SKM-1 (cell line): ENCODE measurements around the gene RASIP1.
A peak's percentile ranks its signal among the peaks of the same experiment; 100 is the strongest.

Experiments
- DNase-seq: peaks from one replicate; lab custom pipeline; 2025; ENCODE audit not compliant: unreplicated experiment; lab: John Stamatoyannopoulos, UW

Gene RASIP1

DNA sequence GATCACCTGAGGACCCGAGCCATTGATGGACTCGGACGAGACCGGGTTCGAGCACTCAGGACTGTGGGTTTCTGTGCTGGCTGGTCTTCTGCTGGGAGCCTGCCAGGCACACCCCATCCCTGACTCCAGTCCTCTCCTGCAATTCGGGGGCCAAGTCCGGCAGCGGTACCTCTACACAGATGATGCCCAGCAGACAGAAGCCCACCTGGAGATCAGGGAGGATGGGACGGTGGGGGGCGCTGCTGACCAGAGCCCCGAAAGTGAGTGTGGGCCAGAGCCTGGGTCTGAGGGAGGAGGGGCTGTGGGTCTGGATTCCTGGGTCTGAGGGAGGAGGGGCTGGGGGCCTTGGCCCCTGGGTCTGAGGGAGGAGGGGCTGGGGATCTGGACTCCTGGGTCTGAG, 15.8 kb upstream of the RASIP1 start:
- no peak for DNase-seq

DNA sequence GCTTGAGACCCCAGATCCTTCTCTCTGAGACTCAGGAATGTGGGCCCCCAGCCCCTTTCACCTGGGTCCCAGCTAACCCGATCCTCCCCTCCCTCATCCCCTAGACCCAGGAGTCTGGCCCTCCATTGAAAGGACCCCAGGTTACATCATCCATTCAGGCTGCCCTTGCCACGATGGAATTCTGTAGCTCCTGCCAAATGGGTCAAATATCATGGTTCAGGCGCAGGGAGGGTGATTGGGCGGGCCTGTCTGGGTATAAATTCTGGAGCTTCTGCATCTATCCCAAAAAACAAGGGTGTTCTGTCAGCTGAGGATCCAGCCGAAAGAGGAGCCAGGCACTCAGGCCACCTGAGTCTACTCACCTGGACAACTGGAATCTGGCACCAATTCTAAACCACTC, 15.4 kb upstream of the RASIP1 start:
- no peak for DNase-seq

DNA sequence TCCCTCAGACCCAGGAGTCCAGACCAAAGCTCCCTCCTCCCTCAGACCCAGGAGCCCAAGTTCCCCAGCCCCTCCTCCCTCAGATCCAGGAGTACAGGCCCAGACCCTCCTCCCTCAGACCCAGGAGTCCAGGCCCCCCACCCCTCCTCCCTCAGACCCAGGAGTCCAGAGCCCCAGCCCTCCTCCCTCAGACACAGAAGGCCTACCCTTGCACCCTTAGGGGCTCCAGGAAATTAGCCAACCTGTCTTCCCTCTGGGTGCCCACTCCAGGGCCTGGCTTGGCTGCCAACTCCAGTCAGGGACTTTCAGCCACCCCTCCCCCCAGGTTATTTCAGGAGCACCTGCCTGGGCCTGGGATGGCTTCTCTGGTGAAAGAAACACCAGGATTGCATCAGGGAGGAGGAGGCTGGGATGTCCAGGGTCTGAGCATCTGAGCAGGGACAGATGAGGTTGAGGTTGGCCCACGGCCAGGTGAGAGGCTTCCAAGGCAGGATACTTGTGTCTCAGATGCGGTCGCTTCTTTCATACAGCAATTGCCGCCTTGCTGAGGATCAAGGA, 14.8 kb upstream of the RASIP1 start, which contains the start of gene FGF21:
Gene FGF21 (plus strand): TSS at position 441 of the 558 bp plus-strand sequence. CDS start 713 bp downstream, outside the sequence.
- no peak for DNase-seq

DNA sequence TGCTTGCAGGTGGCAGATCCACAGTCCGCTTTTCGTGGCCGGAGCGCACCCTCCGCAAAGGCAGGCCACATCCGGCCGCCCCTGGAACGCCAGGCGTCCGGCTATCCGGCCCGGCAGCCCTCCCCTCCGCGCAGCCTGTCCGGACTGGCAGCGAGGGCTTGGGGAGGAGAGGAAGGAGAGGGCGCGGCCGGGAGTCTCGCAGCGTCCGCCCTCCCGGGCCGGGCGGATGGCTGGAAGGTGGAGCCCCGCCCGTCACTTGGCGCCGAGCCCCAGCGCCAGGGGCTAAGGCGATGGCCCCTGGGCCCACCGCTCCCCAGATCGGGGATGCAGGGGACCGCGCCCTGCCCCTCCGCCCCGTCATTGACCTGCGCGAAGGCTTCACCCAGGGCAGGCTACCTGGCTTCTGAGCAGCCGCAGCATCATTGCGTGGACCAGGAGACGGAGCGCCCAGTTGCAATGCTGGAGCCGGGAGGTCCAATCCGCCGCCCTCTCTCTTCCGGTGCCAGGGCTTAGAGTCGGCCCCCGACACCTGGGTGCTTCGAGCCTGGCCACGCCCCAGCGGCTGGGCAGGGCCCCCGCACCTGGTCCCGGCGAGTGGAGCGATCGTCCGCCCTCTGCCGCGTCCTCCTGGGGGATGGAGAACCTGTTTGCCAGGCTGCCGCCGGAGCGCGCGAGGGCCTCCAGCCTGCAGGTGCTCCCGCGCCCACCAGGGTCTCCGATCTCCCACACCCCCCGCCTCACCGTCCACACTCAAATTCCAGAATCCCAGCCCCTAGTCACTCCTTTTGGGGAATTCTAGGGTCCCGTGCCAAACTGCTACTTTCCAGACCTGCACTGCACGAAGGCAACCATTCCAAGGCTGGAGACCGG, 12.3 kb upstream of the RASIP1 start, which contains the start of gene FUT1:
Gene FUT1 (minus strand): TSS at position 146 of the 870 bp plus-strand sequence. CDS start 1,360 bp downstream, outside the sequence.
- DNase-seq = no peak

DNA sequence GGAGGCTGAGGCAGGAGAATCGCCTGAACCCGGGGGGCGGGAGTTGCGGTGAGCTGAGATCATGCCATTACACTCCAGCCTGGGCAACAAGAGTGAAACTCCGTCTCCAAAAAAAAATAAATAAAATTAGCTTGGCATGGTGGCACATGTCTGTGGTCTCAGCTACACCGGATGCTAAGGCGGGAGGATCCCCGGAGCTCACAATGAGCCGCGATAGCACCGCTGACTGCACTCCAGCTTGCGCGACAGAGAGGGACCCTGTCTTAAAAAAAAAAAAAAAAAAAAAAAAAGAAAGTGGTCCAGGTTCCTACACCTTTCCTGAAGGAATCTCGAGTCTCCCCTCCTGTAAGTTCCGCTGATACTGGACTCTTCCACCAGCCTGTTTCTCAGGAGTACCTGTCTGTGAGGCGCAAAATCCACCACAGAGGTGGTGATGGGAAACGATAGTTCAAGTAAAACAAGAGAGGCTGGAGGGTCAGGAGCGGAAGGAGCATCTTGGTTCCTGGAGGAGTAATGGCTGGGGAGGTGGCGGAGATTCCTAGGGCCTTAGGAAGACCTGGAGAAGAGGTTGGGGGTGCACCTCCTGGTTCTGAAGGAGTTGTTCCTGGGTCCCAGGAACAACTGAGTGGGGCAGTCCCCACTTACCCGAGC, 11.6 kb upstream of the RASIP1 start:
- DNase-seq = no peak

DNA sequence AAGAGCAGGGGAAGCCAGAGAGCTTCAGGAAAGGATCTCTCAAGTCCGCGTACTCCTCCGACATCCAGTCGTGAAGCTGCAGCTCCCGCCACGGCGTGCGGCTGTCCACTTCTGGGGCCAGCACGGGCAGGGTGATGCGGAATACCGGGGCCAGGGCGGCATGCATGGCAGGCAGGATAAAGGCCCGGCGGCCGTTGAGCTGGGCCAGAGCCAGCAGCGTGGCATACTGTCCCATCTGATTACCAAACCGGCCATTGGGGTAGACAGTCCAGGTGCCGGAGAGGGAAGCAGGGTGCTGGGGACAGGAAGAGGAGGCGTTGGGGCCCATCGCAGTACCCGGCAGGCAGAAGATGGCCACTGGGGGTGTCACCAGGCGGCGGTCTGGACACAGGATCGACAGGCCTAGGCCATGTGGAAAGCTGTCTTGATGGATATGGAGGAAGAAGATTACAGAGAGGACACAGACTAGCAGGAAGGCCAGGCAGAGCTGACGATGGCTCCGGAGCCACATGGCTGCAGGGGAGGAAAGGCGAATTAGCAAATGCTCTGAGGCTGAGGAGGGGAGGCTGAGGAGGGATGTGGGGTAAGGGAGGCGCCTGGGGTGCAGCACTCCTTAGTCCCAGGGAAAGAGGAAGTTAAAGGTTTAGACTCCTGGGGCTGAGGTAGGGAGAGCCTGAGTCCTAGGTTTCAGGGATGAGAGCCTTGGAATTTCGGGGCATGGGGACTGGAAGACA, 10.5 kb upstream of the RASIP1 start:
- DNase-seq = no peak

DNA sequence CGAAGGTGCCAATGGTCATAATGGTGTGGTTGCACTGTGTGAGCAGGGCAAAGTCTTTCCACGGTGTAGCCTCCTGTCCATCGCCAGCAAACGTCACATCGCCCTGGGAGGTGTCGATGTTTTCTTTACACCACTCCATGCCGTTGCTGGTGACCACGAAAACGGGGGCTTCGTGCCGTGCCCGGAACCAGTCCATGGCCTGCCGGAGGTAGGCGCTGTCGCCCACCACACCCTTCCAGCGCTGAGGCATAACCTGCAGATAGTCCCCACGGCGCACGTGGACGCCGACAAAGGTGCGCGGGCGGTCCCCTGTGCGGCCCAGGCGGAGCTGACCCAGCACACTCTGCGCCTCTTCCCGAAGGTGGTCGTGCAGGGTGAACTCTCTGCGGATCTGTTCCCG, 9.9 kb upstream of the RASIP1 start:
- no peak for DNase-seq

DNA sequence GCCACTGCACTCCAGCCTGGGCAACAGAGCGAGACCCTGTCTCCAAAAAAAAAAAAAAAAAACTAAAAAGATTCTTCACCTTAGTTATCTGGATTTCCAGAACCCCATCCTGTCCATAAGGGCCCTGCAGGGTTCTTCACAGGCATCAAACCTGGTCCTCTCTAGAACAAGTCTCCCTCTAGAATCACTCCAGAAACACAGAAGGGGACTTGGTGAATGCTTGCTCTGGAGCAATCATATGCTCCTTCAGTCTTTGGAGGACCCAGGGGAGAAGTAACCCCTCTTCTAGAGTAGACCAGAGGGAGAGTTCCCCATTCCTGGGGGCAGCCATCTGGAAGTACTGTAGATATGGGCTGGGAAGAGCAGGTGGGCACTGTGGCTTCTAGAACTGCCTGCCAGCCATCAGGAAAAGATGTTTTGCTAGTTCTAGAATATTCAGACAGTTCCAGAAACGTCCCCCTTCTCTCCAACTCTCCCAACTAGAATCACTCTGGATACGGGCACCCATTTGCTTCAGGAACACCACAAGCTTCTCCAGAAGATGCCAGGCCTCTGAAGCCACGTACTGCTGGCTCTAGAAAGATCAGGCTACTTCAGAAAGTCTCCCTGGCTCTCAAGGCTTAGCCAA, 9.3 kb upstream of the RASIP1 start:
- DNase-seq = no peak

DNA sequence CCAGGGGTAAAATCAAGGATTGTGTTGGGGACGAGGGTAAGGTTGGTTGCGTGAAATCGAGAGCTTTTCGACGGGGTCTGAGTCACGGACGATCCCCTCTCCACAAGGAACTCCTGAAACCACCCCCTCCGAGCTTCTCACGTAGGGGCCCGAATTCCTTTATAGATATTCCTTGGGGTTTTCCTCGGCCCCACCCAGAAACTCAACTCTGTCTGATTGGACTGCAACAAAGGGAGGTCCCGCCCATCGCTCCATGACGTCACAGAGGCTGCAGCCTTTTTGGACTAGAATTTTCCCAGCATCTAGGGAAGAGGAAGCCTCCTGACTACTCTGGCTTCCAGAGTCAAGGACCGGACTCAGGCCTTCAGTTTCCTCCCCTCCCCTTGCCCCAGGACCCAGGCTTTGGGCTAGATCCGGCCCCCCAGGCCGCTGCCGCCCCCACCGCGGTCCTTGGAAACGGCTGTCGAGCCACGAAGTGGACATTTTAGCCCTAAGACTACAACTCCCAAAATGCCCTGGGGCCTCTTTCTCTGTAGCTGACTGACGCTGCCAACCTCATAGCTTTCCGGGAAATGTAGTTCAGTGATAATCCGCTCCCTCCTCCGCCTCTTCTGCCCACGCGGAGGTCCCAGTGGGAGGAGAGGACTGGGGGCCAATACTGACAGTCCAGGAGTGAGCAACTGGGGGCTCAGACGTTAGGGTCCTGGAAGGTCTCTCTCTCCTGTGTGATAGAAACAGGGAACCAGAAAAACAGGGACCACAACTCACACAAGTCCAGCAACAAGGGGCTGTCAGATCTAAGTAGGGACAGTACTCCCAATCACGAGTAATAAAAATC, 6.5 kb upstream of the RASIP1 start, which contains the start of gene IZUMO1:
Gene IZUMO1 (minus strand): TSS at position 172 of the 838 bp plus-strand sequence. CDS start 1,050 bp downstream, outside the sequence.
- peak; percentile 4 for DNase-seq

DNA sequence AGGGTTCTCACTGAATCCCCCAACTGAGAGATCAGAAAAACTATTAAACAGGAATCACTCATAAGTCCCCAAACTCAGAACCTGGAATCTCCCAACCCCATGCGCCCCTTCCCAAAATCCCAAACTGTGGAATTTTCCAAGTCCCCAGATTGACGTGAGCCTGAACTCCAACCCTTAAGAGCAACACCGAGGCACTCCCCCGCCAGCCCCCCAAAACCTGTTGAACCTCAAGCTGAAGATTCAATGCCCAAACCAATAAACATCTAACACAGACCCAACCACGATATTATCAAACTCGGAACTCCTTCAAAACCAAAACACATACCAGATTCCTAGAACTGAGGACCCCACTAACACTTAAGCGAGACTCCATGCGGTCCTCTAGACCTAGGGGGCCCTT, 5.7 kb upstream of the RASIP1 start:
- DNase-seq = no peak

DNA sequence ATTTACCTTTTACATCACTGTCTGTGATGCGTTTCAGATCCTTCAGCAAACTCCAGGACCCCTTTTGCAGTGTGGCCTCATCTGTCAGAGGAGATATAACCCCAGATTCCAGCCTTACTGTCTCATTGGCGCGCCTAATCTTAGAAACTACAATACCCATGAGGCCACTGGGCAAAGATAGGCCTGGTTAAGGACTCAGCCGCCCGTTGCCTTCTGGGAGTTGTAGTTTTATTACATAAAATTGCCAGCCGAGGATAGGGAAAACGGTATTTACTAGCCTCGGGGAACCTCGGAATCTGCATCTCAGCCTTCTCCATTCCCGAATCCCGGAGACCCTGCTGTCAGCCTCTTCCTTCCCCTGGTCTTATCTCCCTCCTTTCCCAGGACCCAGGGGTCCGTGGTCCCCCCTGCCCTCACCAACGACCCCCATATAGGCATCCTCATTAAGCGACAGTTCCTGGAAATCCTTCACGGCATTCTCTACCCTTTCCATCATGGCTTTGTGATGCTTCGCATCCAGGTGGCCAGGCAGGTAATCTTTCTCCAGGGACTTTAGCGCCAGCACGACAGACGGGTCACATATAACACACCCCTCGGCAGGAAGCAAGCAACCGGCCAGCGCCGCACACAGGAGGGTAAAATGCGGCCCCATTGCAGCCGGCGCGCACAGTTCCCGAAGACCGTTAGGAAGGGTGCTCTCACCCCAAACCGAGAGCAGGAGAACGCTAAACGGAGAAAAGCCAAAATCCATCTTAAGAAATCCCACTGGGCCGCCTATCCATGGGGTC, 5.0 kb upstream of the RASIP1 start:
- DNase-seq = peak; percentile 7

DNA sequence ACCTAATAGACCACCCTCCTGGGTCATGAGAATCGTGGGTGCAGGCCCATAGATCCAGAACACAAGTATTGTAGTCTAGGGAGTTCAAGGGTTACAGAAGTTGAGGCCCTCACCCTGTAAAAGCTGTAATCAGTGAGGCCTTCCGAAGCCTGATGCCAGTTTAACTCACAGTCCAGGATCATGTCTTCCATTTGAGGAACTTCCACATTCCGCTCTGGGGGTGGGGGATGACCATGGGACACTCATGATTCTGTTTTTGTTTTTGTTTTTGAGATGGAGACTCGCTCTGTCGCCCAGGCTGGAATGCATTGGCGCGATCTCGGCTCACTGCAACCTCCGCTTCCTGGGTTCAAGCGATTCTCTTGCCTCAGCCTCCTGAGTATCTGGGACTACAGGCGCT, 1.7 kb upstream of the RASIP1 start:
- no peak for DNase-seq

DNA sequence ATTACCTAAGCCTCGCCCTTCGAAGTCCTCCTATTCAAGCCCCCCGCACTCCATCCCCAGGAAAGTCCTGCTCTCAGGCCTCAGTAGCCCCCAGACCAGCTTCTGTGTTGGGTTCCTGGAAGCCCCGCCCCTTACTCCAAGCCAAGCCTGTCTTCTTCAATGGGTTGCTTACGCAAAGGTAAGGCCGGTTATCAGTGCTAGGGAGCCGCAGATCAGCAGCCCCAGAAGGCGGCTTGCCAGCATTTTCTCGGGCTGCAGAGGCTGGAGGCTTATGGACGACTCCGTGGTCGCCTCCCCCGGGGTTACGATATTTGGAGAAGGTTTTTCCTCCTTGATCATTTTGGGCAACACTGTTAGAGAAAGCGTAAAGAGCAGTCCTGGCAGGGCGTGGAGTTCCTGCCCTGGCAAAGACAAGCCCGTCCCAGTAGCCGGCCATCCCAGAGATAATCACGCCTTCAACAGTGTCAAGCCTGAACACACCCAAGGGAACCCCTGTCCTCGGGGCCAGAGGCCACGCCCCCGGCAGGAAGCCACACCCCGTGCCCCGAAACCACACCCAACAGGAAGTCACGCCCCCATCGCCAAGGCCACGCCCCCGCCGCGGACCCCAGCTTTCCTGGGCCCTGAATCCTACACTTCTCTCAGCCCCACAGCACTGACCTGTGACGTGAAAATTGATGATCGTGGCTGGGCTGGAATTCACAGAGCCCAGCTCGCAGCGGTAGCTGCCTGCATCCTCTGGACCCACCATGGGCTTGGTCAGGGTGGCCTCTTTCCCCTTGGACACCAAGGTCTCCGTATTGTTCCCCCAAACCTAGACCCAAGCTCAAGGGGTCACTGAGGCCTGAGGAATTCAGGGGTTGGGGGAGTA, 954 bp upstream of the RASIP1 start:
- no peak for DNase-seq

DNA sequence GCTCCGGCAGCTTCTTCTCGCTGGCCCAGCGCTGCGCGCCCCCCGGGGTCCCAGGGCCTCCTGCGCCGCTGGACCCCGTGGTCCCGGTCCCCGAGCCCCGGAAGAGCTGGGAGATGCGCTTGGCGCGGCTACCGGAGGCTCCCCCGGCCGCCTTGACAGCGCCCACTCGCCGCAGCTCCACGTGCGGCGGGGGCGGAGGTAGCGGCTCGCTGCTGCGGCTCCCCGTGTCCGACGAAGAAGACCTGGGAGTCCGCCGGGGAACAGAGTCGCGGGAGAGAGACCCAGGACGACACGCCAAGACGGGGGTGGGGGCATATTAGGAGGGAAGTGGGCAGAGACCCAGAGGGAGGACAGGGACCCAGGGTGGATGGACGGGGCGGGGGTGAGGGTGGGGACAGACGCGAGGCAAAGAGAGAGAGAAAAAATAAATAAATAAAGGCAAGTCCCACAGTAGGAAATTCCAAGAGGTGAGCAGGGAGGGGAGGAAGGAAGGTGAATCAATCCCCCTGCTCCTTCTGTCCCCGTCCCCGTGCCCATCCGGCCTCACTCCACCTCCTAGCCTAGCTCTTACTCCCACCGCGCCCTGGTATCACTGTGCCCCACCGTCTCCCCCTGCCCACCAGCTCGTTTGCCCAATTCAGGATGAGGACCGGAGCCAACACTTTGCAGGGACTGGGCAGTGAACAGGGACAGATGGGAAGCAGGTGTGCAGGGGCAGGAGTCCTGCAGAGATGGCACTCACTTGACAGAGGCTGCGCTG, 826 bp downstream of the RASIP1 start:
- DNase-seq = no peak

DNA sequence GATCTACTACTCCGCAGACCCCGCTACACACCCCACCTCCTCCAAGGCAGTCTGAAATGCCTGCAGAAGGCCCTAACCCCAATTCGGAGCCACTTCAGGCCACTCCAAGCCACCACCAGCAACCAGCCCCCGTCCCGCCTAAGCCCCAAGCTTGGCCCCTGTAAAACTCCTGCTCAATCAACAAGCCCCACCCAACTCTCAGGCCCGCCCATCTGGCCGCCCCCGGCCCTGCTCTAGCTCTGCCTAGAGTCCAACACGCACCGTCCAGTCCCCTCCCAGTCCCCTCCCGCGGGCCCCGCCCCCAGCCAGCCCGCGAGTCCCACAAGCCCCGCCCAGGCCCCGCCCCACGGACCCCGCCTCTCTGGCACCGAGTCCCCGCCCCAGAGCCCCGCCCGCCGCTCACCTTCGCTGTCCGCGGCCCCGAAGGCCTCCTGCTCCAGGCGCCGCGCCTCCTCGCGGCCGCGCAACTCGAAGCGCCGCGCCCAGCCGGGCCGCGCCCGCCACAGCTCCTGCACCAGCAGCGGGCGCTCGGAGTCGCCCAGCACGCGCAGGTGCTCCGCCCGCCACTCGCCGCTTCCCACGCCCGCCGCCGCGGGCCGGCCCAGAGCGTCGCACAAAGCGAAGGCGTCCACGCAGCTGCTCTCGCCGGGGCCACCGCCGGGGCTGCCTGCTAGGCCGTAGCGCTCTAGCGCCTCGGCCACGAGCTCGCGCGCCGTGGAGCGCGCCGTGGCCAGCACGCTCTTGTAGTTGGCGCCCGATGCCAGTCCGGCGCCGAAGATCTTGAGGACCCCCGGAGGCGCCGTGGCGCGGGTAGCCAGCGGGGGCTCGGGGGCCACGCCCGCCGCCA, 1.6 kb downstream of the RASIP1 start:
- peak; percentile 54 for DNase-seq

DNA sequence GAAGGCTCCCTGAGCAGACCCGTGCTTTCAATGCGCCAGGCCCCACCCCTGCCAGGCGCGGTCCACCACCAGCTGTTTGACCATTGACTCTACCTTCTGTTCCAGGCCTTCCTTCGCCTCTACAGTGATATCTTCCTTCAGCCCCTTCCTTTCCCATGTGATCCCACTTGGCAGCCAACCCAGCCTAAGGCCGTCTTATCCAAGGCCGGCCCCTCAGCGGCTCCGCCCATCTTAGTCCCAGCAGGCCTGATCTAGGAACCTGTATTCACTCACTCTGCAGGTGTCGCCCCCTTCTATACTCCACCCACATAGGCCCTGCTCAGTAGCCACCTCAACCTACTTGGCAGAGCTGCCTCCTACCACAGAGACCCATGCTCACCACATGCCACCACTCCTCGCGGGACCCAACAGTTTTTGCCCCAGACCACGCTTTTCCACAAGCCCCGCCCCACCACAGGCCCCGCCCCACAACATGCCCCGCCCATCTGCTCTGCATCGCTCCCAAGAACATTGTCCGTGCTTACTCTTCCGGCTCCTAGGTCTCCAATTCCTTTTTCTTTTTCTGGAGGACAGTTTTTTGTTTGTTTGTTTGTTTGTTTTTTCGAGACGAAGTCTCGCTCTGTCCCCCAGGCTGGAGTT, 2.9 kb downstream of the RASIP1 start:
- no peak for DNase-seq
